Neuron (in vitro differentiated cells): ENCODE data around the gene NETO1.

Source experiments
- H2AFZ ChIP-seq: one replicate; pipeline ENCODE4 v1.6.1; 2013; ENCODE audit warnings: low read depth, mild to moderate bottlenecking, inconsistent platforms, low read length, moderate library complexity
- H3K27me3 ChIP-seq: one replicate; pipeline ENCODE4 v1.6.1; 2013; ENCODE audit warnings: low read length; ENCODE audit not compliant: insufficient read depth
- H3K36me3 ChIP-seq: one replicate; pipeline ENCODE4 v1.6.1; 2013; ENCODE audit warnings: low read length; ENCODE audit not compliant: insufficient read depth
- H3K4me1 ChIP-seq: one replicate; pipeline ENCODE4 v1.6.1; 2013; ENCODE audit warnings: low read length; ENCODE audit not compliant: insufficient read depth
- H3K4me3 ChIP-seq: 2 replicates; pipeline ENCODE4 v1.5.1; 2013; ENCODE audit warnings: mild to moderate bottlenecking, low read length, moderate library complexity
- H3K9me3 ChIP-seq: one replicate; pipeline ENCODE4 v1.6.1; 2013; ENCODE audit warnings: low read length

Gene NETO1, protein sequence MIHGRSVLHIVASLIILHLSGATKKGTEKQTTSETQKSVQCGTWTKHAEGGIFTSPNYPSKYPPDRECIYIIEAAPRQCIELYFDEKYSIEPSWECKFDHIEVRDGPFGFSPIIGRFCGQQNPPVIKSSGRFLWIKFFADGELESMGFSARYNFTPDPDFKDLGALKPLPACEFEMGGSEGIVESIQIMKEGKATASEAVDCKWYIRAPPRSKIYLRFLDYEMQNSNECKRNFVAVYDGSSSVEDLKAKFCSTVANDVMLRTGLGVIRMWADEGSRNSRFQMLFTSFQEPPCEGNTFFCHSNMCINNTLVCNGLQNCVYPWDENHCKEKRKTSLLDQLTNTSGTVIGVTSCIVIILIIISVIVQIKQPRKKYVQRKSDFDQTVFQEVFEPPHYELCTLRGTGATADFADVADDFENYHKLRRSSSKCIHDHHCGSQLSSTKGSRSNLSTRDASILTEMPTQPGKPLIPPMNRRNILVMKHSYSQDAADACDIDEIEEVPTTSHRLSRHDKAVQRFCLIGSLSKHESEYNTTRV

DNA sequence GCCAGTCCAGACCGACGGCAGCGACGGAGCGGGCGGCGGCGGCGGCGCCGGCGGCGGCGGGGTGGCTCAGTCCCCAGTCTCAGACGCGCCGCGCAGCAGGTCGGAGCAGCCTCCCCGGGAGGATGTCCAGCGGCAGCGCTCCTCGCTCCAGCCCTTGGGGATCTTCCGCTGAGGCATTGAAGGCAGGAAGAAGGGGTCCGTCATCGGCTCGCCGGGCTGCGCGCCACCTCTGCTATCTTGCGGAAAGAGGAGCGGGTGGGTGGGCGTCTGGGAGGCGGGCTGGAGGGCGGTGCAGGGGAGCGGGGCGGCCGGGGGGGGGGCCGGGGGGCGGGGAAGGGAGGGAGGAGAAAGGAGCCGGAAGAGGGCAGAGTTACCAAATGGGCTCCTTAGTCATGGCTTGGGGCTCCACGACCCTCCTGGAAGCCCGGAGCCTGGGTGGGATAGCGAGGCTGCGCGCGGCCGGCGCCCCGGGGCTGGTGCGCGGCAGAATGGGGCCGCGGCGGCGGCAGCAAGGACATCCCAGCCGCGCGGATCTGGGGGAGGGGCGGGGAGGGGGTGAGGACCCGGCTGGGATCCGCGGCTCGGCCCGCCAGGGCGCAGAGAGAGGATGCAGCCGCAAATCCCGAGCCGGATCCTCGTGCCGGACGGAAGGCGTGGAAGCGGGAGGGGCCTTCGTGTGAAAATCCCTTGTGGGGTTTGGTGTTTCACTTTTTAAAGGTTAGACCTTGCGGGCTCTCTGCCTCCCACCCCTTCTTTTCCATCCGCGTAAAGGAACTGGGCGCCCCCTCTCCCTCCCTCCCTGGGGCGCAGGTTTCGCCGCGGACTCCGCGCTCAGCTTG lies at the start of gene NETO1:
NETO1 (minus strand) TSS at position 242 of the 839 bp plus-strand sequence. CDS start 696 bp downstream, outside the sequence.
- Histone ChIP-seq H2AFZ (peak within 1 kb of the TSS; percentile 99), H3K4me3 (peak within 1 kb of the TSS; percentile 66), H3K27me3 (peaks cover 24% of the 10 kb centered on the region)

DNA sequence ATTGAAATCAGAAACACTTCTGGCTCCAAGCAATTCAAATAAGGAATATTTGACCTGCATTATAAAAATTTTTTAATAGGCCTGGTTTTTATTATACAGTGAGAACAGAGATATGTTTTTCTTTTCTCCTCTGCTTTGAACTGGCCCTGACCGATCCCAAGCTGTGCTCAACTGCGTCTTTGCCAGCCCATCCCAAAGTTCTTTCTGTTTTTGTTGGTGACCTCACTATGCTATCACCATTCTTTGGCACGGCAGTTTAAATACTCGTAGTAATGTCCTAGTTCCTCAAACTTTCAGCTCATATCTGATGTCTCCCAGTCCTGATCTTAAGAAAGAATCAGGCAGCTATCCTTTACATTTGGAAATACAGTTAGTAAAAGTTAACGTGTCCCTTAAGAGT lies 42.3 kb upstream of the NETO1 start:
- Histone ChIP-seq H3K36me3 (no peaks in the 10 kb centered on the region), H3K4me1 (no peaks in the 10 kb centered on the region), H2AFZ (no peak overlapping the region), H3K27me3 (no peaks in the 10 kb centered on the region), H3K9me3 (no peaks in the 10 kb centered on the region), H3K4me3 (no peak overlapping the region)

More for the DNA sequence above, at the start of gene NETO1:
- Histone ChIP-seq H3K4me1 (peaks cover 3% of the 10 kb centered on the region), H3K36me3 (peaks cover 2% of the 10 kb centered on the region), H3K9me3 (no peaks in the 10 kb centered on the region)

- Histone ChIP-seq H3K9me3 (no peaks in the 10 kb centered on the region), H2AFZ (no peak overlapping the region), H3K4me3 (no peak overlapping the region), H3K27me3 (no peaks in the 10 kb centered on the region), H3K4me1 (no peaks in the 10 kb centered on the region), H3K36me3 (no peaks in the 10 kb centered on the region)
Measured at GRCh38 chr18:72908181-72908580, 40.4 kb upstream of the NETO1 start.

DNA sequence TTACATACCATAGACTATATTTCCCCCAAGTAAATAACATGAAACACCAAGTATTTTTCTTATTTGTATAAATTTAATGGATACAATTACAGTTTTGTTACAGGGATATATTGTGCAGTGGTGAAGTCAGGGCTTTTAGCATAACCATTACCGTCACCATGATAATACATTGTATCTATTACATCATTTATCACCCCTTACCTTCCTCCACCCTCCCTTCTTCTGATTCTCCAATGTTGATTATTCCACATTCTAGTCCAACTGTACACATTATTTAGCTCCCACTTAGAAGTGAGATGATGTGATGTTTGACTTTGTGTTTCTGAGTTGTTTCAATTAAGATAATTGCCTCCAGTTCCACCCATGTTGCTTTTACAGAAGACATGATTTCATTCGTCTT lies 35.2 kb upstream of the NETO1 start:
- H3K9me3 ChIP-seq: no peaks in the 10 kb centered on the region
- H3K4me3 ChIP-seq: no peak overlapping the region
- no peaks in the 10 kb centered on the region for H3K27me3 ChIP-seq
- H3K4me1 ChIP-seq: no peaks in the 10 kb centered on the region
- no peaks in the 10 kb centered on the region for H3K36me3 ChIP-seq
- no peak overlapping the region for H2AFZ ChIP-seq

- Histone ChIP-seq H3K27me3 (no peaks in the 10 kb centered on the region), H3K4me3 (no peak overlapping the region), H3K36me3 (no peaks in the 10 kb centered on the region), H3K9me3 (no peaks in the 10 kb centered on the region), H3K4me1 (no peaks in the 10 kb centered on the region), H2AFZ (no peak overlapping the region)
Measured at GRCh38 chr18:72899338-72899737, 31.6 kb upstream of the NETO1 start.

DNA sequence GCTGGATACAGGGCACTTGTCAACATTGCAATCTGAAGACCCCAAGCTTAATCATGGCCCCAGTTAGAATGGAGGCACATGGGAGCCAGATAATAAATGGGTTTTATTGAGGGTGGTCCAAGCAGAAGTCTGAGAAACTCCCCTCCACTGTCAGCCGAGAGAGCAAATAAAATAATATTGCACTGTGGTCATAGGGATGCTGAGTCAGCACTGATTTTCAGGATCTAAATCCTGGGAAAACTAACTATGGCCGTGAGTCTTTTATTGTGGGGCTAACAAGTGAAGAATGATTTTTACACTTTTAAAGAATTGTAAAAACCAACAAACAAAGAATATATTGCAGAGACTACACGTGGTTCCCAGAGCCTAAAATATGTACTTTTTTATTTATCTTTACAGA lies 31.1 kb upstream of the NETO1 start:
- Histone ChIP-seq H3K4me3 (no peak overlapping the region), H3K36me3 (no peaks in the 10 kb centered on the region), H3K27me3 (no peaks in the 10 kb centered on the region), H3K9me3 (no peaks in the 10 kb centered on the region), H2AFZ (no peak overlapping the region), H3K4me1 (no peaks in the 10 kb centered on the region)

DNA sequence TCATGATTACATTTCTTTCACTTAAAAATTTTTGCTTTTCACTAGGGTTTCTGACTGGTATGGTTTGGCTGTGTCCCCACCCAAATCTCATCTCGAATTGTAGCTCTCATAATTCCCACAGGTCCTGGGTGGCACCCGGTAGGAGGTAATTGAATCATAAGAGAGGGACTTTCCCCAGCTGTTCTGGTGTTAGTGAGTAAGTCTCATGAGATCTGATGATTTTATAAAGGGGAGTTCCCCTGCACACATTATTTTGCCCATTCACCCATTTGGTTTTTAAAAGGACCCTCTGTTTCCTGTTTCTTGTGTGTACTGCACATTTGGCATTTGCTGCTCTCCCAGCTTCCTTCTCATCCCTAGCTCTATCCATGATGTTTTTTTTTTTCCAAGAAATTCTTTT lies 27.8 kb upstream of the NETO1 start:
- Histone ChIP-seq H3K27me3 (no peaks in the 10 kb centered on the region), H3K4me1 (no peaks in the 10 kb centered on the region), H3K9me3 (no peaks in the 10 kb centered on the region), H3K4me3 (no peak overlapping the region), H3K36me3 (no peaks in the 10 kb centered on the region), H2AFZ (no peak overlapping the region)

GRCh38 chr18:72878561-72878960 lies 10.8 kb upstream of the NETO1 start:
- H3K27me3 ChIP-seq: no peaks in the 10 kb centered on the region
- no peaks in the 10 kb centered on the region for H3K36me3 ChIP-seq
- no peak overlapping the region for H3K4me3 ChIP-seq

DNA sequence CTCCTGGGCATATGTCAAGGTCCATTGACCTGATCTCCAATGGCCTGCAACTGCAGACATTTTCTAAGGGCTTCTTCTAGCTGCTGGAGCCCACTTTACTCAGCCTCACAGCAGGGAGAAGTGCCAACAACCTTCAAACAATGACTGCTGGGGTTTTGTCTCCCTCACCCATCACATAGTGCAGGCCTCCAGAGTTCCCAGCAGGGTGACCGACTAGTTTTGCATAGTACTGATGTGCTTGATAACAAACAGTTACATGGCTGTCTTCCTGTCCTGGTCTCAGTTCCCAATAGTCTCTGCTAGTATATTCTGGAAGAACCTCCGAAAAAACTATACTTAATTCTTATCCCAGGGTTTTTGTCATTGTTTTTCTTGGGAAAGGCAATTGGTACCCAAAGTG lies 10.4 kb upstream of the NETO1 start:
- no peak overlapping the region for H2AFZ ChIP-seq
- H3K4me3 ChIP-seq: no peak overlapping the region
- H3K27me3 ChIP-seq: no peaks in the 10 kb centered on the region
- H3K9me3 ChIP-seq: no peaks in the 10 kb centered on the region
- no peaks in the 10 kb centered on the region for H3K36me3 ChIP-seq
- H3K4me1 ChIP-seq: no peaks in the 10 kb centered on the region

More at GRCh38 chr18:72878561-72878960, 10.8 kb upstream of the NETO1 start:
- no peaks in the 10 kb centered on the region for H3K4me1 ChIP-seq
- H2AFZ ChIP-seq: no peak overlapping the region
- no peaks in the 10 kb centered on the region for H3K9me3 ChIP-seq

GRCh38 chr18:72871091-72871490 lies 3.3 kb upstream of the NETO1 start:
- no peaks in the 10 kb centered on the region for H3K9me3 ChIP-seq
- no peak overlapping the region for H3K4me3 ChIP-seq
- peaks cover 22% of the 10 kb centered on the region for H3K27me3 ChIP-seq
- H2AFZ ChIP-seq: no peak overlapping the region
- H3K36me3 ChIP-seq: no peaks in the 10 kb centered on the region
- H3K4me1 ChIP-seq: peaks cover 3% of the 10 kb centered on the region

- Histone ChIP-seq H2AFZ (peak overlapping the region; percentile 99), H3K9me3 (no peaks in the 10 kb centered on the region), H3K27me3 (peaks cover 24% of the 10 kb centered on the region), H3K36me3 (peaks cover 2% of the 10 kb centered on the region), H3K4me1 (peaks cover 3% of the 10 kb centered on the region), H3K4me3 (peak overlapping the region; percentile 66)
Measured at GRCh38 chr18:72869226-72870185, 1.7 kb upstream of the NETO1 start.

GRCh38 chr18:72868585-72869225 lies 918 bp upstream of the NETO1 start:
- peak overlapping the region; percentile 99 for H2AFZ ChIP-seq
- peaks cover 2% of the 10 kb centered on the region for H3K36me3 ChIP-seq
- H3K4me3 ChIP-seq: peak overlapping the region; percentile 66
- H3K27me3 ChIP-seq: peaks cover 24% of the 10 kb centered on the region
- H3K4me1 ChIP-seq: peaks cover 3% of the 10 kb centered on the region
- H3K9me3 ChIP-seq: no peaks in the 10 kb centered on the region
